ENCODE data around the gene IPO13. TPM values are rescaled to one million over a fixed set of nuclear protein-coding genes. Genes with fewer than 3 reads are reported as not detected.
A peak's percentile ranks its signal among the peaks of the same experiment; 100 is the strongest.

Gene IPO13
- total RNA-seq, 1 experiment from 2014 or later = 25.0 TPM

DNA sequence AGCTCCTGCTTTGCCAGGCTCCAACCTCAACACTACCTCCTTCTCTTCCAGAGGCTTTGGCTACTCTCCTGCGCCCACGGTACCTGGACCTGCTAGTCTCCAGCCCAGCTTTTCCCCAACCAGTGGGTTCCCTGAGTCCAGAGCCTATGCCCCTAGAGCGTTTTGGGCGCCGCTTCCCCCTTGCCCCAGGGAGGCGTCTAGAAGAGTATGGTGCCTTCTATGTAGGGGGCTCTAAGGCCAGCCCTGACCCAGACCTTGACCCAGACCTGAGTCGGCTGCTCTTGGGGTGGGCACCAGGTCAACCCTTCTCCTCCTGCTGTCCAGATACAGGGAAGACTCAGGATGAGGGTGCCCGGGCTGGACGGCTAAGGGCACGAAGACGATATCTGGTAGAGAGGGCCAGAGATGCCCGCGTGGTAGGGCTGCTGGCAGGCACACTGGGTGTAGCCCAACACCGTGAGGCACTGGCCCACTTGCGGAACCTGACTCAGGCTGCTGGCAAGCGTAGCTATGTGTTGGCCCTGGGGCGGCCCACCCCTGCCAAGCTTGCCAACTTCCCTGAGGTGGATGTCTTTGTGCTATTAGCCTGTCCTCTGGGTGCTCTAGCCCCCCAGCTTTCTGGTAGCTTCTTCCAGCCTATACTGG is 24.7 kb downstream of the IPO13 start:
- Histone ChIP-seq H2AFZ (no peak overlapping the region), H3F3A (ENCODE audit: insufficient read depth, low read depth) (peaks cover 33% of the 10 kb centered on the region), H3K9me3 (ENCODE audit: insufficient read depth, low read depth) (no peaks in the 10 kb centered on the region), H3K36me3 (ENCODE audit: low read depth) (peaks cover 10% of the 10 kb centered on the region), H3K4me1 (replicated peaks; ENCODE audit: insufficient read depth) (peaks cover 24% of the 10 kb centered on the region), H3K27ac (no peak overlapping the region), H3K4me2 (peak overlapping the region; percentile 96; the same call in 1 of the 2 replicates), H3K79me2 (ENCODE audit: low read depth) (peaks cover 34% of the 10 kb centered on the region), H3K27me3 (ENCODE audit: insufficient read depth, low read depth) (no peaks in the 10 kb centered on the region), H3K9me2 (ENCODE audit: insufficient read depth) (no peaks in the 10 kb centered on the region), H3K4me3 (no peak overlapping the region), H4K20me1 (ENCODE audit: insufficient read depth) (no peaks in the 10 kb centered on the region)
- BruUV-seq (replicated peaks) = no TSS peak
- DNase-seq = no peak
- intact Hi-C loops (cut with micrococcal nuclease; ENCODE audit: unreplicated experiment) = loop anchor here (10.0 kb wide), 1 partner anchor 267 kb away; the partner anchor contains the start of gene ST3GAL3
- no peak for TF ChIP-seq EZH2 (IDR thresholded peaks at IDR 0.05; ENCODE audit: low read depth)
- TF ChIP-seq, protein P1, sequence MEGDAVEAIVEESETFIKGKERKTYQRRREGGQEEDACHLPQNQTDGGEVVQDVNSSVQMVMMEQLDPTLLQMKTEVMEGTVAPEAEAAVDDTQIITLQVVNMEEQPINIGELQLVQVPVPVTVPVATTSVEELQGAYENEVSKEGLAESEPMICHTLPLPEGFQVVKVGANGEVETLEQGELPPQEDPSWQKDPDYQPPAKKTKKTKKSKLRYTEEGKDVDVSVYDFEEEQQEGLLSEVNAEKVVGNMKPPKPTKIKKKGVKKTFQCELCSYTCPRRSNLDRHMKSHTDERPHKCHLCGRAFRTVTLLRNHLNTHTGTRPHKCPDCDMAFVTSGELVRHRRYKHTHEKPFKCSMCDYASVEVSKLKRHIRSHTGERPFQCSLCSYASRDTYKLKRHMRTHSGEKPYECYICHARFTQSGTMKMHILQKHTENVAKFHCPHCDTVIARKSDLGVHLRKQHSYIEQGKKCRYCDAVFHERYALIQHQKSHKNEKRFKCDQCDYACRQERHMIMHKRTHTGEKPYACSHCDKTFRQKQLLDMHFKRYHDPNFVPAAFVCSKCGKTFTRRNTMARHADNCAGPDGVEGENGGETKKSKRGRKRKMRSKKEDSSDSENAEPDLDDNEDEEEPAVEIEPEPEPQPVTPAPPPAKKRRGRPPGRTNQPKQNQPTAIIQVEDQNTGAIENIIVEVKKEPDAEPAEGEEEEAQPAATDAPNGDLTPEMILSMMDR (conservative IDR thresholded peaks at IDR 0.05) = no peak
- ChIA-PET POLR2A (ENCODE audit: unreplicated experiment) (no interaction called here), CTCF (interaction anchor here (0.6 to 0.9 kb wide), 2 partner anchors 26 to 756 kb away, joined by 3 to 6 read pairs; no protein-coding TSS in a partner anchor)

DNA sequence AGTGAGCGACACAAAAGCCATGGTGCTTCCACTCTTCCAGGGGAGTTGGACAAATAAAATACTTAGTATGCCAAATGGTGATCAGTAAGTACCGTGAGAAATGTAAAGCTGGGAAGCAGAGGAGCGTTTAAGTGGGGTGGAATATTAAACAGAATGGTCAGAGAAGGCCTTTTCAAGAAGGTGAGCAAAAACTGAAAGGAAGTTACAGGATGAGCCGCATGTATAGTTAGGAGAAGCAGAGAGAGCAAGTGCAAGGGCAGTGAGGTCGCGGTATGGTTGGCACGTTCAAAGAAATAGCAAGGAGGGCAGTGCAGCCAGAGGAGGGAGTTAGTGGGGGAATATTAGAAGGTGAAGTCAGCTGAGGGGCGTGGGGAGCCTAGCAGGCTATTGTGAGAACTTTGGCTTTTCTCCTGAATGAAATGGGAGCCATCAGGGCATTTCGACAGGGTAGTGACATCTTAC is 27.3 kb downstream of the IPO13 start:
- BruUV-seq (replicated peaks) = no TSS peak
- Histone ChIP-seq H3K4me2 (peak overlapping the region; percentile 95), H3K4me3 (peak overlapping the region; percentile 67), H3K79me2 (ENCODE audit: low read depth) (peaks cover 59% of the 10 kb centered on the region), H3K27ac (peak overlapping the region; percentile 38), H3K9me3 (ENCODE audit: insufficient read depth, low read depth) (no peaks in the 10 kb centered on the region), H3F3A (ENCODE audit: insufficient read depth, low read depth) (peaks cover 48% of the 10 kb centered on the region), H4K20me1 (ENCODE audit: insufficient read depth) (peaks cover 9% of the 10 kb centered on the region; the same call in 1 of the 2 replicates), H3K27me3 (ENCODE audit: insufficient read depth, low read depth) (no peaks in the 10 kb centered on the region), H2AFZ (peak overlapping the region; percentile 80), H3K4me1 (replicated peaks; ENCODE audit: insufficient read depth) (peaks cover 46% of the 10 kb centered on the region), H3K9me2 (ENCODE audit: insufficient read depth) (no peaks in the 10 kb centered on the region), H3K36me3 (ENCODE audit: low read depth) (peaks cover 22% of the 10 kb centered on the region)
- intact Hi-C loops (cut with micrococcal nuclease; ENCODE audit: unreplicated experiment) = loop anchor here (1.0 to 10.0 kb wide), 2 partner anchors 116 to 269 kb away; partner anchors contain the start of gene ST3GAL3
- TF ChIP-seq, protein P1 (conservative IDR thresholded peaks at IDR 0.05) = no peak
- no peak for TF ChIP-seq EZH2 (IDR thresholded peaks at IDR 0.05; ENCODE audit: low read depth)
- DNase-seq = no peak
- ChIA-PET CTCF (interaction anchor here (1.2 kb wide), 1 partner anchor 70 kb away, joined by 3 read pairs; no protein-coding TSS in a partner anchor), POLR2A (ENCODE audit: unreplicated experiment) (interaction anchor here (0.6 kb wide), 1 partner anchor 15 kb away, joined by 4 read pairs; no protein-coding TSS in a partner anchor)

DNA sequence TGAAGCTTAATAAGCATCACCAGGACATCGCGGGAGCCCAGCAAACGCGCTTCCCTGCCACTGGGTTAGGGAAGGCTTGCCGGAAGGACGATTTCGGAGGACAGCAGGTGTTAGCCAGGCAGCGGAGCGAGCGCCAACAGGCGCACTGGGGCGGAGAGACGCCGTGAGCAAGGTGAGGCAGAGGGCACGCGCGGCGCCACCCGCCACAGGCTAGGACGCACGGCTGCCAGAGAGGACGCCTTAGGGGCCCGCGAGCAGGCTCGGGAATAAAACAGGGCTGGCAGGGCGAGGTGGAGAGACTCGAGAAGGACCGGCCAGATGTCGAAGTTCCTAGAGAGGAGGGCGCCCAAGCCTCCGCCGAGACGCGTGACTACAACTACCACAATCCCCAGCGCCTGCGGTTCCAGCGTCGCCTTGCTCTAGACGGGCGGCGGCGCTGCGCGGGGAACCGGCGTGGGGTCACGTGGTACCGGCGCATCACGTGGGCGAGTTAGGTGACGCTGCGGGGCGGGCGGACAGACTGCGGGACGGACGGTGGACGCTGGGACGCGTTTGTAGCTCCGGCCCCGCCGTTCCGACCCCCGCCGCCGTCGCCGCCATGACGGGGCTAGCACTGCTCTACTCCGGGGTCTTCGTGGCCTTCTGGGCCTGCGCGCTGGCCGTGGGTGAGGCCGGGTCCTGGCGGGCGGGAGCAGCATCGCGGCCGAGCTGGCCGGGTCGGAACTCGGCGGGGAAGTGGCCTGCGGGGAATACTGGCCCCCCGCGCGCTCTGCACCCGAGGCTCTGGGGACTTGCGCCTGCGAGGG is 27.9 kb downstream of the IPO13 start, which contains the start of gene ATP6V0B:
ATP6V0B (plus strand) TSS at position 518 of the 806 bp plus-strand sequence; CDS start at position 599, 81 bp downstream.
- H4K20me1 ChIP-seq (ENCODE audit: insufficient read depth) = peaks cover 9% of the 10 kb centered on the region; the same call in 1 of the 2 replicates
- H3K27me3 ChIP-seq (ENCODE audit: insufficient read depth, low read depth) = no peaks in the 10 kb centered on the region
- H3K27ac ChIP-seq = peak within 1 kb of the TSS; percentile 38
- peaks cover 45% of the 10 kb centered on the region for H3F3A ChIP-seq (ENCODE audit: insufficient read depth, low read depth)
- no peaks in the 10 kb centered on the region for H3K9me3 ChIP-seq (ENCODE audit: insufficient read depth, low read depth)
- H3K9me2 ChIP-seq (ENCODE audit: insufficient read depth) = no peaks in the 10 kb centered on the region
- ChIA-PET POLR2A (ENCODE audit: unreplicated experiment) (interaction anchor here (0.7 kb wide), 1 partner anchor 117 kb away, joined by 3 read pairs; no protein-coding TSS in a partner anchor), CTCF (interaction anchor here (0.9 kb wide), 1 partner anchor 16 kb away, joined by 3 read pairs; no protein-coding TSS in a partner anchor)
- TF ChIP-seq, protein P1 (conservative IDR thresholded peaks at IDR 0.05) = no peak
- TF ChIP-seq EZH2 (IDR thresholded peaks at IDR 0.05; ENCODE audit: low read depth) = no peak
- peak; percentile 84 to 96 for DNase-seq
- peak within 1 kb of the TSS; percentile 80 for H2AFZ ChIP-seq
- no TSS peak for BruUV-seq (replicated peaks)
- intact Hi-C loops (cut with micrococcal nuclease; ENCODE audit: unreplicated experiment) = loop anchor here (1.0 to 10.0 kb wide), 2 partner anchors 116 to 270 kb away; partner anchors contain the start of gene ST3GAL3
- H3K4me1 ChIP-seq (replicated peaks; ENCODE audit: insufficient read depth) = peaks cover 46% of the 10 kb centered on the region
- H3K79me2 ChIP-seq (ENCODE audit: low read depth) = peaks cover 59% of the 10 kb centered on the region
- H3K36me3 ChIP-seq (ENCODE audit: low read depth) = peaks cover 22% of the 10 kb centered on the region
- peak within 1 kb of the TSS; percentile 67 for H3K4me3 ChIP-seq
- H3K4me2 ChIP-seq = peak within 1 kb of the TSS; percentile 95
